GM12875 (cell line): ENCODE results near the gene KIF17.

Source experiments
- H3K4me3 ChIP-seq: one replicate; pipeline ENCODE4 v1.5.1; 2011; ENCODE audit warnings: low read depth, low read length, control low read depth
- CTCF ChIP-seq: IDR thresholded peaks from 2 replicates; pipeline ENCODE4 v1.5.1; 2011; ENCODE audit warnings: low read depth, mild to moderate bottlenecking, control low read depth, inconsistent platforms, low read length, moderate library complexity, borderline replicate concordance; ENCODE audit not compliant: insufficient read depth

Gene KIF17

DNA sequence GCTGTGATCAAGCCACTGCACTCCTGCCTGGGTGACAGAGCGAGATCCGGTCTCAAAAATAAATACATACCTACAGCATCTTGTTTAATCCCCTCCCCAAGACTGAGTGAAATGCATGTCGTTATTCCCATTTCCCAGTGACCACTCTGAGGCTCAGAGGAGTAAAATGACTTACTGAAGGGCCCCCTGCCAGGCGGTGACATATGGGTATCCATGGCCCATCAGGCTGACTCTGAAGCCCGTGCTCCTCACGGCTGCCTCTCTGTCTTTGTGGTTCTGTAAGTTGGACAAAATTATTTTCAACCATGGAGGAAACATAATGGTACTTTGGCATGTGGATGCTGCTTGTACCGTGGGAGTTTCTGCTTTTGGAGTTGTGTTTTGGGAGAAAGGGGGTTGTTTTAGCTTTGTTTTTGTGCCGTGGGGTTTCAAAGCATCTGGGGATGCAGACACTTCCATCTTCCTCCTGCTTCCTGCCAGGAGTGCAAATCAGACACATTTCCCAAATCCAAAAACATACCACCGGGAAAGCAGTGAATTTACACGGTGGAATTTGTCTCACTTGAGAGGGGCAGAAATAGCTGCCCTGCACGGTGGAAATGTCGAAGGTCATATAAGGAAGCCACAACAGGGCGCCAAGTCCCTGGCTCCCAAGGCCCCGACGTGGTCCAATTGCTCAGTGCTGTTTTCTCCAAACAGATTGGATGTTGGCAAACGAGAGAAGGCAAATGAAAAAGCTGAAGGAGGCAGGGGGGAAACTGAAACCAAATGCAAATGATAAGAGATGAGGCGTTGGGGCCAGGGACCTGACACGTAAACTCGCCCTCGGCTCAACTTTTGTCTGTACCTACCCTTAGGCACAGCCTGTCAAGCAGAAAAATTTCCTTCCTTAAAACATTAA lies 101.6 kb downstream of the KIF17 start:
- no peak overlapping the region for H3K4me3 ChIP-seq
- no peak for TF ChIP-seq CTCF

- no peak overlapping the region for H3K4me3 ChIP-seq
- TF ChIP-seq CTCF = no peak
These were observed 103.7 kb downstream of the KIF17 start for GRCh38 chr1:20614131-20614579.
